HG02938 (cell line): ENCODE measurements around the gene DGAT2.

Source experiments
- ATAC-seq: cut with Tn5 transposase; IDR thresholded peaks from one replicate; pipeline ENCODE4 v1.9.1; 2021; ENCODE audit warnings: mild to moderate bottlenecking, moderate library complexity; ENCODE audit not compliant: unreplicated experiment

DGAT2 gene

DNA sequence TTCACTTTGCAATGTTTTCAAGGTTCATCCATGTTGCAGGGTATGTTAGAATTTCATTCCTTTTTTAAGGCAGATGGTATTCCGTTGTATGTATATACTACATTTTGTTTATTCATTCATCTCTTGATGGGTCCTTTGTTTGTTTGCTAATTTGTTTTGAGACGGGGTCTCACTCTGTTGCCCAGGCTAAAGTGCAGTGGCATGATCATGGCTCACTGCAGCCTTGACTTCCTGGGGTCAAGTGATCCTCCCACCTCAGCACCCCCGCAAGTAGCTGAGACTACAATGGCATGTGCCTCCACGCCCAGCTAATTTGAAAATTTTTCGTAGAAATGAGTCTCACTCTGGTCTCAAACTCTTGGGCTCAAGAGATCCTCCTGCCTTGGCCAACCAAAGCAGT, 52.6 kb downstream of the DGAT2 start:
- no peak for ATAC-seq

DNA sequence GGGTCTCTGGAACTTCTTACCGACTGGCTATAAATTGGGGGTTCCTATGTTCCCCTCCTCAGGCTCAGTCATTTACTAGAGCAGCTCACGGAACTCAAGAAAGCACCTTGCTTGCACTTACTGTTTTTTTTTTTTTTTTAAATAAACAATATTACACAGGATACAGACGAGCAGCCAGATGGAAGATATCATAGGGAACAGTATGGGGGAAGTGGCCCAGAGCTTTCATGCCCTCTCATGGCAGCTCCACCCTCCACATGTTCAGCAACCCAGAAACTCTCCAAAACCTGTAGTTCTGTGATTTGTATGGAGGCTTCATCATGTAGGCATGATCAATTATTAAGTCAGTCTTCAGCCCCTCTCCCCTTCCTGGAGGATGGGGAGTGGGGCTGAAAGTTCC, 54.0 kb downstream of the DGAT2 start:
- no peak for ATAC-seq

DNA sequence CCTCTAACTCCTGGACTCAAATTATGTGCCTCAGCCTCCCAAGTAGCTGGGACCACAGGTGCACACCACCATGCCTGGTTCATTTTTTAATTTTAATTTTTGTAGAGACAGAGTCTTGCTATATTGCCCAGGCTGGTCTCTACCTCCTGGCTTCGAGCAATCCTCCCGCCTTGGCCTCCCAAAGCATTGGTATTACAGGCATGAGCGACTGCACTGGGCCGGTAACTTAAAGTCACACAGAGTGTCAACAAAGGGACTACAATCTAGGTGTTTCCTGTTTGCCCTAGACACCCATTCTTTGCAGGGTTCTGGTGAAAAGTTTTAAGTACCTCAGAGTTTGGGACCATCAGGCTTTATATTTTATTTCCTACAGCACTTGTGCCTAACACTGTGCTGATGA, 54.8 kb downstream of the DGAT2 start:
- no peak for ATAC-seq

DNA sequence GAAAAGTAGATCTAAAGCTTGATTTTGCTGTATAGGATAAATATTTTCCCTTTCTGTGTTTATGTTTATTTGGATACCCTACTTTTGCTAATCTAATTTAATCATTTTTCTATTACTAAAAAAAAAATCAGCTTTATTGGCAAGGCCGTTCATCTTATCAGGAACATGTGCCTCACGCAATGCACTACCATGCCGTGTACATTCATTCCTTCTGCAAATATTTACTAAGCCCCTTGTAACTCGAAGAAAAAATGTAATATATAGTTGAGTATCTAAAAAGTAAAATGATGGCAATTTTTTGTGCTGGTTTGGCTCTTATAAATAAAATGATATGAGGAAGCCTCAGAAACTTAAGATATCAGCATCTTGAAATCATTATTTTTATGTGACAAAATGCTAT, 55.4 kb downstream of the DGAT2 start:
- ATAC-seq, result no peak

DNA sequence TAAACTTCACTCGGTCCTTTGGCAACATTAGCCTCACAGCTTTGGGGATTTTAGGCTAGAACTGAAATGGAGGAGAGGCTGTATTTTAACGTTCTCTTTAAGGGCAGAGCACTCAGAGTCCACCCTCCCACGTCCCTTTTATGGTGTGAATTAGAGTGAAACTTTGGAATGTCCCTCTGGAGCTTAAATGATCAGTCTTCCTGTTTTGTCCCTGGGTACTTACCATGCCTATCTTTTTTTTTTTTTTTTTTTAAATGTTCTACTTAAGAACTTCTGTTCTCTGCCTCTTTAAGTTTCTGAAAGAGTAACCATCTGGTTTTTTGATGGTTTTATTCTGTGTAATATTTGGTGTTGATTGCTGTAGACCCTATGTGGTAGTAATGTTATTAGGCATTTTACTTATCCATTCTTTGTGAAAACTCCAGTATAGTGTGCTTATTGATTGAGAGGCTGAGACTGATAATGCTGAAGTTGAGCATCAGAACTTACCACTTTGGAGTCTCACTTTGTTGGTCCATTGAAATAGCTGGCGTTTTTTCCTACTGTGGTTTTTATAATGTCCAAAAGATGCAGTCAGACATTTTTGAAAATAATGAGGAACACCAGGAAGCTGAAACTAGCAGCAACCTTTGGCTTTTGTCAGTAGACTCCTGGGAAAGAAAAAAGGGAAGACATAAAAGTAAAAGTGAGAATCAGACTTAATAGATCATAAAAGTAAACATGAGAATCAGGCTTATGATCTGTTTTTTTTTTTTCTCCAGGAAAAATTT, 58.1 kb downstream of the DGAT2 start:
- ATAC-seq, result no peak

DNA sequence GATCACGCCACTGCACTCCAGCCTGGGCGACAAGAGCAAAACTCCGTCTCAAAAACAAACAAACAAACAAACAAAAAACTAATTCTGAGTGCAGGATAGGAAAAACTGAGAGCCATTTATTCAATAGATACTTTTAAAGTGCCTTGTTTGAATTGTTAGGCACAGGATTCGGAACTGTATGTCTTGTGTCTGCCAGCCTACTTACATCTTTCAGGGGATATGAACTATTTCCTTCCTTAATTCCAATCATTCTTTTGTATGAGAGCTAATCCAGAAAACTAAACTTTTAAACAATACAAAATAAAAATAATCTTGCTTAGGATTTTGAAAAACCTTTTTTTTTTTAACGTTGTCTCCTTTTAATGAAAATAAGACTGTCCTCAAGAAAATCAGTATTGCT, 59.0 kb downstream of the DGAT2 start:
- no peak for ATAC-seq

DNA sequence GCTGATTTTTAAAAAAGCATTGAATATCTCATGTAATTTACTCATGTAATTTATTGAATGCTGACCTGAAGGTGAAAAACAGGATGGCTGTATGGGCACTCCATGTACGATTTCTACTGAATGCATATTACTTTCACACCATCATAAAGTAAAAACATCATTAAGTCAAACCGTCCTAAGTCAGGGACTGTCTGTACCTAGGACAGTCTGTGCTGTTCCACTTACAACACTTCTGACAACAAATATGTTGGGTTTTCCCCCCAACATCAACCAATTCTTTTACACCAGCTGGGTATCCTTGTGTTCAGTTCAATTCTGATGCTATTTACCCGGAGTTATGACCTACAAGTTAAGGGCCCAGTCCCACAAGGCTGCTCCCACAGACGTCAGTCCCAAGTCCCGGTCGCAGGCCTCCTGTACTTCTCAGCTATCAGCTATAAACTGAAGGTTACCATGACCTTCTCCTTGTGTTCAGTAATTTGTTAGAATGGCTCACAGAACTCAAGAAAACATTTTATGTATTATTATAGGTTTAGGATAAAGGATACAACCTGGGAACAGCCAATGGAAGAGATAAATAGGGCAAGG, 63.4 kb downstream of the DGAT2 start:
- ATAC-seq, result no peak

DNA sequence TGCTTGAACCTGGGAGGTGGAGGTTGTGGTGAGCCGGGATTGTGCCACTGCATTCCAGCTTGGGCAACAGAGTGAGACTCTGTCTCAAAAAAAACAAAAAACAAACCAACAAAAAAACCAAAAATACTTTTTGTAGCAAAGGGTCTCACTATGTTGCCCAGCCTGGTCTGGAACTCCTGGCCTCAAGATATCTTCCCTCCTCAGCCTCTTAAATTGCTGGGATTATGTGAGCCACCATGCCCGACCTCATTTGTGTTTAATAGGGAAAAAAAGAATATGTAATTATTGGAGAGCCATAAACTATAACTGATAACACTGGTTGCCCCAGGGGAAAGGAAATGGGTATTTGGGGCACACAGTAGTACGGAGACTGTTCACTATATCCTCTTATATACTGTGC, 66.2 kb downstream of the DGAT2 start:
- ATAC-seq, result no peak

DNA sequence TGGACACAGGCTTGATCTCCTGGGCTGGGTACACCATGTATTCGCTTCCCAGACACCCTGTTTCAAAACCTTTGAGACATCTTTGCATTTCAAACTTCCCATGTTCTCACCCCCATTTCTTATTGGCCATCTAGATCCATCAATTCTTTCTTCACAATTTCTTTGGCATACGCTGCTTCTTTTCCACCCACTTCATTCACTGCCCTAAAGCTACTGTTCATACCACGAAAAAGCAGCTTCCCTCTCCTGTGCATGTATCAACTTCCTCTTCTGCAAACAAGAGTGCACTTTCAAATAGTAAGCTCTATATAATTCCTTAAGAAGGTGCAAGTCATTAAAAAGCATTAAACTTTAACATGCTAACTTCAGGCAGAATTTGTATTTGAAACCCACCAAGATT, 67.8 kb downstream of the DGAT2 start:
- ATAC-seq, result no peak

DNA sequence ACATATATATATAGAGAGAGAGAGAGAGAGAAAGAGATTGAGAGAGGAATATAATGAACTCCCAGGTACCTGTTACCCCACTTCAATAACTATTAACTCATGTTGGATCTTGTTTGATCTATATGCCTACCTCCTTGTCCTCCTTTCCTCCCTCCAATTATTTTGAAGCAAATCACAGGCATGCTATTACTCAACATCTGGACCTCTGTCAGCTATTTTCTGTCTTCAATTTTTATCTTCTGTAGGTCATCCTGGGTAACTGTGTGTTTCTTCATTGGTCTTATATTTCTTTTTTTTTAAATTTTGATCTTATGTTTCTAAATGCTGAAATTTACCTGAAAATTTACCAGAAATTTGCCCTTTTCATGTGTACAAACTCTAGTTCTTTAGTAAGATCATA, 71.3 kb downstream of the DGAT2 start:
- ATAC-seq, result no peak

DNA sequence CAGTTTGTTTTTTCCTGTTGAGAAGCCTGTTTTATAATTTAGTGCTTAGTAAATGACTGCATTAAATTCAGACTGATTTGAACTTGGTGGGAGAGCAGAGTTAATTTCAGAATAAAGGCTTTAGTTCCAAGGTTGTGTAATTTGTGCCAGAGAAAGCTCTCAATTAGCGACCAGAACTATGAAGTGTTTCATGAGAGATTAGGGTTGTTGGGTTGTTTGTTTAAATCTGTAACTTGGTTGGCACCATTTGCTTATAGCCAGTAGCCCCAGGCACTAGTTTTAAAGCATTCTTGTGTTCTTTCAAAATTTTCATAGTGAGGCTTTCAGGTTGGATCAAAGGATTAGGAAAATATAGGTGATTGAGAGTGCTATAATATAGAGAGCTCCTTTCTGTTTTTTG, 71.9 kb downstream of the DGAT2 start:
- ATAC-seq, result no peak

DNA sequence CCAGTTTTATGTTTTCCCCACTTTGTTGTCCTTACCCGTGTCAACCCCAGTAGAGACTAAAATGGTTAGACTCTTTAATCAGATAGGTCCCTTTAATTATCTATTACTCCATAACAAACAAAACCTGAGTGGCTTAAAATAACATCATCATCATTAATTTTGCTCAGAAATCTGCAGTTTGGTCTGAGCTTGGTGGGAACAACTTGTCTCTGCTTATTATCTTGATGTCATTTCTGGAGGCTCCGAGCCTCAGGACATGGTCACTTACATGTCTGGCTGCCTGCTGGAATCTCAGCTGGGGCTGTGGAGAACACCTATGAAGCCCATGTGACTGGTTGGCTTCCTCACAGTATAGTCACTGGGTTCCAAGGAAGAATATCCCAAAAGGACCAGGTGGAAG, 73.2 kb downstream of the DGAT2 start:
- no peak for ATAC-seq

DNA sequence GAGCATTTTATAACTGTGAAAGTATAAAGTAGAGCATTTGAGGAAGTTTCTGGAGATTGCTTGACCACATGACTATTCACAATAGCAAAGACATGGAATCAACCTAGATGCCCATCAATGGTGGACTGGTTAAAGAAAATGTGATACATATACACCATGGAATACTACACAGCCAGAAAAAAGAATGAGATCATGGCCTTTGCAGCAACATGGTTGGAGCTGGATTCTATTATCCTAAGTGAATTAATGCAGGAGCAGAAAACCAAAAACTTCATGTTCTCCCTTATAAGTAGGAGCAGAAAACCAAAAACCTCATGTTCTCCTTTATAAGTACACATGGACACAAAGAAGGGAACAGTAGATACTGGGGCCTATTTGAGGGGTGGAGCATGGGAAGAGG, 76.7 kb downstream of the DGAT2 start:
- ATAC-seq, result no peak

DNA sequence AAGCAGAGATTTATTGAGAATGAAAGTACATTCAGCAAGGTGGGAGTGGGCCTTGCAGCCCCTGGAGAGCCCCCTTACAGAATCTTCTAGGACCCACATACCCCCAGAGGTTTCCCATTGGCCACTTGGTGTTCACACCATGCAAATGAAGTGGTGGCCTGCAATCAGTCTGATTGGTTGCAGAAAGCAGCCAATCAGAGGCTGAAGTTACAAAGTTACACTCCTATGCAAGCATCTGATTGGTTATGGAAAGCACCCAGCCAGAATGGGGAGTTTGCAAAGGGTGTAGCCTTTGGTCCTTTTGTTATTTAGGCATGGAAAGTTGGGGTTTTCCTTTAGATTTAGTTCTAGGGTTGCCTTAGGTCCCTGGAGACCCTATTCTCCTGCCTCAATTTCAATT, 81.3 kb downstream of the DGAT2 start:
- no peak for ATAC-seq

DNA sequence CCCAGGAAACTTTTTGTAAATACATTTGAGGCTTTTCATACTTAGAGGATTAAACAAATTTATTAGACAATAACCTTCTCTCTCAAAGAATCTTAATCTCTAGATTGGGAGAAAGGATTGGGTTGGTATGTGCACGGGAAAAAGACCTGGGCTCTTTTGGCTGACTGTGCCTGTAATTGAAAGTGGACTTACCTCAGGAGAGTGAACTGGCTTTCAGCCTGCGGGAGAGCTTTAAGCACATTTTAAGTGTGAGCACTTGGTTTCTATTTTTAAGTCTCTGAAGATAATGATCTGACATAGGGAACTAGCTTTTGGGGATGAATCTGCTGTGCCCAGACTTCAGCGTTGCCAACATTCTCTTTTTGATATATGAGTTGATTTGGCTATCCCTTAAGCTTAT, 82.2 kb downstream of the DGAT2 start:
- ATAC-seq, result no peak
